K562 (cell line): Measurements from ENCODE around the gene KIF3A. TPM values are rescaled to one million over a fixed set of nuclear protein-coding genes. Genes with fewer than 3 reads are reported as not detected.

ENCODE experiments used
- ATAC-seq: fragments of 200-7000 bp; cut with Tn5 transposase; 3 replicates; pipeline ENCODE4 v1.9.1; 2020; ENCODE audit warnings: moderate library complexity
- BruUV-seq: library from RNA; stranded (reverse); fragments of 400-500 nt; replicated peaks from 2 replicates; lab custom pipeline; 2021; lab: Mats Ljungman, UMichigan
- CTCF ChIA-PET: fragments of 300-600 bp; formaldehyde crosslinking; extraction: SDS; loops from one replicate; lab custom pipeline; 2021; ENCODE audit warnings: low intra/inter-chr PET ratio; lab: Yijun Ruan, JAX
- POLR2A ChIA-PET: fragments of 300-600, 350-650 bp; sonication (Branson Sonifier 250); formaldehyde crosslinking; extraction: SDS; loops from one replicate; lab custom pipeline; 2021; ENCODE audit warnings: antibody characterized with exemption, inconsistent platforms; lab: Yijun Ruan, JAX
- DNase-seq, 4 experiments: peaks; one replicate each; pipeline versions ENCODE4 v3.0.0 to v3.0.0-alpha.2; 2011 to 2018; ENCODE audit warnings: low spot score in 3 of 4, mixed read lengths in 3 of 4; ENCODE audit errors: extremely low read depth in 1 of 4
- FAIRE-seq: peaks from 2 replicates; lab custom pipeline; 2011; peaks lifted over from hg19 to GRCh38; lab: Jason Lieb, UNC
- H2AFZ ChIP-seq: 2 replicates; pipeline ENCODE4 v1.6.0; 2011; ENCODE audit warnings: low read depth, low read length, control low read depth, inconsistent platforms
- H3K27ac ChIP-seq: fragments of 200-600 bp; 3 replicates; pipeline ENCODE4 v1.8.0; 2011; ENCODE audit warnings: low read depth, mild to moderate bottlenecking, control low read depth, inconsistent platforms, low read length, moderate library complexity, mixed read lengths; ENCODE audit errors: extremely low read depth
- H3K27me3 ChIP-seq, 2 experiments: fragments of 300-600 bp in 1 of 2; 2 replicates in 1 of 2; 3 replicates in 1 of 2; pipeline versions ENCODE4 v1.6.0 to v1.8.0; 2011; ENCODE audit warnings: inconsistent platforms in 2 of 2, low read length in 2 of 2, mild to moderate bottlenecking in 1 of 2, mixed read lengths in 1 of 2, moderate library complexity in 1 of 2; ENCODE audit not compliant: control insufficient read depth in 2 of 2, insufficient read depth in 2 of 2
- H3K36me3 ChIP-seq: fragments of 300-600 bp; 3 replicates; pipeline ENCODE4 v1.8.0; 2011; ENCODE audit warnings: mild to moderate bottlenecking, low read length, inconsistent platforms; ENCODE audit not compliant: control insufficient read depth, insufficient read depth
- H3K4me1 ChIP-seq, 2 experiments: fragments of 200-600 bp in 1 of 2; replicated peaks in 1 of 2; 2 replicates in 1 of 2; 3 replicates in 1 of 2; pipeline versions ENCODE4 v1.5.1 to v1.8.0; 2011; ENCODE audit warnings: inconsistent platforms in 2 of 2, low read length in 2 of 2, mild to moderate bottlenecking in 1 of 2, mixed read lengths in 1 of 2, moderate library complexity in 1 of 2; ENCODE audit not compliant: control insufficient read depth in 2 of 2, insufficient read depth in 2 of 2
- H3K4me2 ChIP-seq: 2 replicates; pipeline ENCODE4 v1.6.1; 2011; ENCODE audit warnings: low read length, control low read depth, inconsistent platforms, mixed read lengths; ENCODE audit not compliant: insufficient read depth
- H3K4me3 ChIP-seq: fragments of 200-600 bp; sonication (generic), shearing (Covaris generic); 2 replicates; pipeline ENCODE4 v1.5.1; 2016; ENCODE audit warnings: control low read depth, inconsistent platforms
- H3K79me2 ChIP-seq: fragments of 200-600 bp; 3 replicates; pipeline ENCODE4 v1.8.0; 2011; ENCODE audit warnings: low read length, inconsistent platforms; ENCODE audit not compliant: control insufficient read depth, insufficient read depth
- H3K9ac ChIP-seq, 2 experiments: 2 replicates each; pipeline versions ENCODE4 v1.6.0 to v1.6.1; 2011; ENCODE audit warnings: low read depth in 2 of 2, low read length in 2 of 2, control low read depth in 1 of 2, inconsistent platforms in 1 of 2, mild to moderate bottlenecking in 1 of 2, mixed read lengths in 1 of 2; ENCODE audit not compliant: insufficient read depth in 1 of 2
- H3K9me1 ChIP-seq: one replicate; pipeline ENCODE4 v1.6.0; 2011; ENCODE audit warnings: inconsistent platforms, mild to moderate bottlenecking, low read length, moderate library complexity; ENCODE audit not compliant: control insufficient read depth, insufficient read depth
- H3K9me3 ChIP-seq: replicated peaks from 2 replicates; pipeline ENCODE4 v1.5.1; 2011; ENCODE audit warnings: low read depth, low read length, inconsistent platforms; ENCODE audit not compliant: control insufficient read depth, insufficient read depth
- H4K20me1 ChIP-seq: replicated peaks from 2 replicates; pipeline ENCODE4 v1.6.1; 2011; ENCODE audit warnings: low read length, inconsistent platforms, mixed read lengths; ENCODE audit not compliant: control insufficient read depth, insufficient read depth
- ARID1B ChIP-seq: fragments of 450-650 bp; IDR thresholded peaks from 2 replicates; pipeline ENCODE4 v1.6.1; 2016; ENCODE audit warnings: antibody characterized with exemption, mild to moderate bottlenecking, inconsistent platforms
- ERF ChIP-seq: fragments of 450-650 bp; formaldehyde crosslinking; IDR thresholded peaks from 2 replicates; pipeline ENCODE4 v1.4.0; 2020; ENCODE audit warnings: mild to moderate bottlenecking, mixed read lengths
- GABPA ChIP-seq: fragments of 200-800 bp; sonication (Bioruptor generic); conservative IDR thresholded peaks from 2 replicates; pipeline ENCODE4 v1.6.1; 2016; ENCODE audit warnings: low read depth, missing genetic modification characterization, missing compliant biosample characterization
- MAFF ChIP-seq: IDR thresholded peaks from 2 replicates; pipeline ENCODE4 v1.6.1; 2012; ENCODE audit warnings: low read length, improper control_type of control experiment
- MEF2D ChIP-seq: conservative IDR thresholded peaks from 2 replicates; pipeline ENCODE4 v1.6.1; 2016; ENCODE audit warnings: low read depth, missing genetic modification characterization, missing compliant biosample characterization
- NCOA4 ChIP-seq: fragments of 450-650 bp; IDR thresholded peaks from 2 replicates; pipeline ENCODE4 v1.6.1; 2018; ENCODE audit warnings: mild to moderate bottlenecking; ENCODE audit not compliant: partially characterized antibody
- NR2C1 ChIP-seq, 2 experiments: fragments of 450-650 bp; IDR thresholded peaks; 2 replicates each; pipeline ENCODE4 v1.6.1; 2017; ENCODE audit warnings: mild to moderate bottlenecking in 2 of 2, antibody characterized with exemption in 1 of 2, inconsistent platforms in 1 of 2, missing compliant biosample characterization in 1 of 2, missing genetic modification characterization in 1 of 2
- SIN3A ChIP-seq, 2 experiments: fragments of 150-350 bp in 1 of 2; IDR thresholded peaks; 2 replicates each; pipeline ENCODE4 v1.6.1; 2011 to 2016; ENCODE audit warnings: borderline replicate concordance in 2 of 2, low read depth in 2 of 2, low read length in 2 of 2, mild to moderate bottlenecking in 2 of 2, moderate library complexity in 2 of 2; ENCODE audit not compliant: control insufficient read depth in 1 of 2
- SMARCB1 ChIP-seq: IDR thresholded peaks from 2 replicates; pipeline ENCODE4 v1.6.1; 2011; ENCODE audit warnings: improper control_type of control experiment, low read depth; ENCODE audit not compliant: insufficient read length
- SOX6 ChIP-seq: fragments of 450-650 bp; IDR thresholded peaks from 2 replicates; pipeline ENCODE4 v1.6.1; 2014; ENCODE audit warnings: mild to moderate bottlenecking
- UBTF ChIP-seq, 2 experiments: IDR thresholded peaks; 2 replicates each; pipeline ENCODE4 v1.6.1; 2012; ENCODE audit warnings: improper control_type of control experiment in 2 of 2, low read depth in 2 of 2, low read length in 2 of 2, borderline replicate concordance in 1 of 2
- ZFP30 ChIP-seq: fragments of 250-450 bp; sonication (Bioruptor Pico); IDR thresholded peaks from 2 replicates; pipeline ENCODE4 v1.8.0; 2022; ENCODE audit warnings: moderate library complexity, mild to moderate bottlenecking, inconsistent platforms, borderline replicate concordance
- ZNF696 ChIP-seq: fragments of 250-450 bp; sonication (Bioruptor Pico); conservative IDR thresholded peaks from 2 replicates; pipeline ENCODE4 v1.4.0; 2020; ENCODE audit warnings: mild to moderate bottlenecking, moderate library complexity
- WGBS: fragments of 100-300 bp; shearing (Covaris generic); methylation state at CpG from one replicate; pipeline ENCODE4 v1.1.6; 2016; ENCODE audit warnings: low coverage, mixed read lengths; ENCODE audit not compliant: insufficient coverage; ENCODE audit errors: missing lambda C conversion rate; 5-methylcytosine and 5-hydroxymethylcytosine counted together
- in situ Hi-C: fragments of 300-500 bp; cut with MboI; formaldehyde crosslinking; loops from 4 replicates; pipeline ENCODE4 v1.15.0; 2018; ENCODE audit warnings: inconsistent platforms, mixed read lengths
- intact Hi-C: fragments of 100-400 bp; cut with micrococcal nuclease; formaldehyde crosslinking; loops from 2 replicates; pipeline ENCODE4 v1.14.2; 2022
- polyA plus RNA-seq, 8 experiments: library from polyadenylated mRNA; depleted of rRNA in 4 of 8; stranded (reverse) in 5 of 8; unstranded in 3 of 8; fragments of >200 nt; fragmentation: Nextera tagmentation in 2 of 8; fragmentation: Illumina TruSeq in 1 of 8; extraction: Ambion mirVana in 2 of 8; extraction: Trizol in 1 of 8; gene quantifications; 2 replicates each; pipeline versions ENCODE4 v1.2.1 to v1.2.3, GENCODE V29; 2011 to 2014; ENCODE audit warnings: inconsistent platforms in 1 of 8, missing spikeins in 1 of 8
- total RNA-seq, 7 experiments: library from RNA; depleted of rRNA in 6 of 7; stranded (reverse); fragments of >200 nt in 6 of 7; fragmentation: Illumina TruSeq in 2 of 7; extraction: Trizol in 2 of 7; gene quantifications; 2 replicates each; pipeline versions ENCODE4 v1.2.1 to v1.2.3, GENCODE V29; 2011 to 2021; ENCODE audit warnings: low replicate concordance in 1 of 7
- TF ChIP-seq, protein P1 (sequence below): fragments of 250-450 bp; sonication (Bioruptor Pico); IDR thresholded peaks from 2 replicates; pipeline ENCODE4 v1.5.0; 2020; ENCODE audit warnings: mild to moderate bottlenecking, borderline replicate concordance
- TF ChIP-seq, protein P2 (sequence below): fragments of 450-650 bp; IDR thresholded peaks from 2 replicates; pipeline ENCODE4 v1.6.1; 2016; ENCODE audit warnings: low read depth, mild to moderate bottlenecking, moderate library complexity

KIF3A gene
- total and polyA plus RNA-seq, 9 of the 15 experiments (the other 6 are each of a cell fraction or from before 2014, with no cell fraction given), result 1.5 to 7.8 (median 6.0) TPM

GRCh38 chr5:132750471-132751230 lies 13.3 kb upstream of the KIF3A start (continued):
- TF ChIP-seq ERF (CRISPR knock-in tag), result no peak
- TF ChIP-seq MAFF, result no peak
- TF ChIP-seq ARID1B, result no peak
- TF ChIP-seq MEF2D, result no peak

GRCh38 chr5:132749506-132749905 lies 12.2 kb upstream of the KIF3A start:
- no peaks in the 10 kb centered on the region for H3K9me3 ChIP-seq
- WGBS, result 62% methylated on average over 2 of the region's 2 CpGs
- no peaks in the 10 kb centered on the region for H3K9me1 ChIP-seq
- ATAC-seq (no peak), FAIRE-seq (peak; percentile 11), DNase-seq (peak in 1 of 4 experiments; percentile 5)
- POLR2A ChIA-PET, result interaction anchor here (0.9 to 4.0 kb wide), 4 partner anchors 11 to 33 kb away, joined by 3 to 20 read pairs (median 4); partner anchors contain the start of gene KIF3A
- peaks cover 0 to 4% of the 10 kb centered on the region in 2 experiments; a peak in 1 of 5 replicates for H3K4me1 ChIP-seq
- H3K27ac ChIP-seq, result no peak overlapping the region
- CTCF ChIA-PET, result no interaction called here
- no peak overlapping the region for H3K4me2 ChIP-seq
- H3K79me2 ChIP-seq, result no peaks in the 10 kb centered on the region
- no peaks in the 10 kb centered on the region; the same call in 1 of the 2 replicates for H4K20me1 ChIP-seq
- no TSS peak for BruUV-seq
- no peaks in the 10 kb centered on the region for H3K36me3 ChIP-seq
- H3K9ac ChIP-seq, result no peak overlapping the region
- intact Hi-C loops (no loop called here), in situ Hi-C loops (no loop called here)
- H3K27me3 ChIP-seq, result no peaks in the 10 kb centered on the region
- no peak overlapping the region for H2AFZ ChIP-seq
- H3K4me3 ChIP-seq, result no peak overlapping the region
- TF ChIP-seq ZFP30 (CRISPR knock-in tag), result no peak
- no peak for TF ChIP-seq GABPA
- TF ChIP-seq SOX6, result no peak
- no peak for TF ChIP-seq SMARCB1
- no peak for TF ChIP-seq ZNF696 (CRISPR knock-in tag)
- TF ChIP-seq, protein P1, sequence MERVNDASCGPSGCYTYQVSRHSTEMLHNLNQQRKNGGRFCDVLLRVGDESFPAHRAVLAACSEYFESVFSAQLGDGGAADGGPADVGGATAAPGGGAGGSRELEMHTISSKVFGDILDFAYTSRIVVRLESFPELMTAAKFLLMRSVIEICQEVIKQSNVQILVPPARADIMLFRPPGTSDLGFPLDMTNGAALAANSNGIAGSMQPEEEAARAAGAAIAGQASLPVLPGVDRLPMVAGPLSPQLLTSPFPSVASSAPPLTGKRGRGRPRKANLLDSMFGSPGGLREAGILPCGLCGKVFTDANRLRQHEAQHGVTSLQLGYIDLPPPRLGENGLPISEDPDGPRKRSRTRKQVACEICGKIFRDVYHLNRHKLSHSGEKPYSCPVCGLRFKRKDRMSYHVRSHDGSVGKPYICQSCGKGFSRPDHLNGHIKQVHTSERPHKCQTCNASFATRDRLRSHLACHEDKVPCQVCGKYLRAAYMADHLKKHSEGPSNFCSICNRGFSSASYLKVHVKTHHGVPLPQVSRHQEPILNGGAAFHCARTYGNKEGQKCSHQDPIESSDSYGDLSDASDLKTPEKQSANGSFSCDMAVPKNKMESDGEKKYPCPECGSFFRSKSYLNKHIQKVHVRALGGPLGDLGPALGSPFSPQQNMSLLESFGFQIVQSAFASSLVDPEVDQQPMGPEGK, result no peak
- TF ChIP-seq NR2C1 (IDR thresholded peaks at IDR 0.05), result no peak
- no peak for TF ChIP-seq NR2C1 (tag; IDR thresholded peaks at IDR 0.05)
- TF ChIP-seq NCOA4, result no peak
- TF ChIP-seq, protein P2, sequence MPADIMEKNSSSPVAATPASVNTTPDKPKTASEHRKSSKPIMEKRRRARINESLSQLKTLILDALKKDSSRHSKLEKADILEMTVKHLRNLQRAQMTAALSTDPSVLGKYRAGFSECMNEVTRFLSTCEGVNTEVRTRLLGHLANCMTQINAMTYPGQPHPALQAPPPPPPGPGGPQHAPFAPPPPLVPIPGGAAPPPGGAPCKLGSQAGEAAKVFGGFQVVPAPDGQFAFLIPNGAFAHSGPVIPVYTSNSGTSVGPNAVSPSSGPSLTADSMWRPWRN, result no peak
- no peak for TF ChIP-seq SIN3A (IDR thresholded peaks at IDR 0.05; ENCODE audit: borderline replicate concordance in 2 of 2, control insufficient read depth in 1 of 2, low read depth in 2 of 2, low read length in 2 of 2)
- TF ChIP-seq UBTF (IDR thresholded peaks at IDR 0.05; ENCODE audit: borderline replicate concordance in 1 of 2, low read depth in 2 of 2, low read length in 2 of 2), result no peak
